ENCODE measurements around the gene MRPL40. TPM values are rescaled to one million over a fixed set of nuclear protein-coding genes. Genes with fewer than 3 reads are reported as not detected.

The MRPL40 gene
- total RNA-seq, 2 donors from 2014 or later = 6.8 to 19.2 TPM

DNA sequence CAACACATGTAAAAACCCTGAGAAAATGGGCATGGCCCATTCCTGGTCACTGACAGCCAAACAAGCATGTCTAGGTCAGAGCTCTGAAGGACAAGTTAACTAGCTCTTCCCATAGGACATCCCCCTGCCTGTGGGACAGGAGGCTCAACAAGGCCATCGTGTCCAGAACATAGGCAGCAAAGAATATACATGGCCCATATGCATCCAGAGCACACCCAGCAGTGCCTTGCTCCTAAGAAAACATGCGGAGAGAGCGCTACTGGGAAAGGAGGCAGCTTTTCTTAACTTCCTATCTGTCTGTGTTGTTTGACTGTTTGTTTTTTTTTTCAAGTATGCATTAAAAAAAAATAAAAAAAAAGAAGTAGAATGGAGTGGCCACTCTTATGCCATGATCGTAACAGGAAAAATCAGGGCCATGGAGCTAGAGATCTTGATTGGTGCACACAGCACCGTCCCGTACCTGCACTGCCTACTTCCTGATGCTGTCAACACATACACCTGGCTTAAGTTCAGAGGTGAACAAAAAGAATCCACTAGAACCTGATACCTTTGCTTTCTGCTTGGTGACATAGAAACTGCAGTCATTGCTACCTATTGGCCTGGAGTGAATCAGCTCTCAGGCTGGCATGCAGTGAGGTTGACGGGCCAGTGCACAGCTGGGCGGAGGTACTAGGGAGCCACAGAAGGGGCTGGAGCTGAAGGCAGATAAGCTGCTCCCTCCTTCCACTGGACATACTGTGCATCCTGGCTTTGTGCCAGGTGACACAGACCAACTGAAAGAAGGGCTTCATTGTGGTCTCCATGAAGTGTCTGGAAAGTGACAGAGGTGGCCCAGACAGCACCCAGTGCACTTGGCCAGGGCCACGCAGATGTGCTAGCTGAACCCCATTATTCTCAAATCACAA, 34.8 kb downstream of the MRPL40 start:
- Histone ChIP-seq H3K4me3 (no peak overlapping the region), H3K9me3 (no peaks in the 10 kb centered on the region), H3K27ac (no peak overlapping the region), H3K36me3 (peaks cover 72% of the 10 kb centered on the region), H3K27me3 (replicated peaks; ENCODE audit: insufficient read depth) (no peaks in the 10 kb centered on the region), H3K4me1 (ENCODE audit: control insufficient read depth in 1 of 2, low read depth in 2 of 2) (no peaks in the 10 kb centered on the region)
- DNase-seq (ENCODE audit: low spot score) (no peak), ATAC-seq (ENCODE audit: insufficient number of reproducible peaks, low FRiP score, low read depth) (no peak)
- TF ChIP-seq, protein P1, sequence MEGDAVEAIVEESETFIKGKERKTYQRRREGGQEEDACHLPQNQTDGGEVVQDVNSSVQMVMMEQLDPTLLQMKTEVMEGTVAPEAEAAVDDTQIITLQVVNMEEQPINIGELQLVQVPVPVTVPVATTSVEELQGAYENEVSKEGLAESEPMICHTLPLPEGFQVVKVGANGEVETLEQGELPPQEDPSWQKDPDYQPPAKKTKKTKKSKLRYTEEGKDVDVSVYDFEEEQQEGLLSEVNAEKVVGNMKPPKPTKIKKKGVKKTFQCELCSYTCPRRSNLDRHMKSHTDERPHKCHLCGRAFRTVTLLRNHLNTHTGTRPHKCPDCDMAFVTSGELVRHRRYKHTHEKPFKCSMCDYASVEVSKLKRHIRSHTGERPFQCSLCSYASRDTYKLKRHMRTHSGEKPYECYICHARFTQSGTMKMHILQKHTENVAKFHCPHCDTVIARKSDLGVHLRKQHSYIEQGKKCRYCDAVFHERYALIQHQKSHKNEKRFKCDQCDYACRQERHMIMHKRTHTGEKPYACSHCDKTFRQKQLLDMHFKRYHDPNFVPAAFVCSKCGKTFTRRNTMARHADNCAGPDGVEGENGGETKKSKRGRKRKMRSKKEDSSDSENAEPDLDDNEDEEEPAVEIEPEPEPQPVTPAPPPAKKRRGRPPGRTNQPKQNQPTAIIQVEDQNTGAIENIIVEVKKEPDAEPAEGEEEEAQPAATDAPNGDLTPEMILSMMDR (IDR thresholded peaks at IDR 0.05) = no peak

DNA sequence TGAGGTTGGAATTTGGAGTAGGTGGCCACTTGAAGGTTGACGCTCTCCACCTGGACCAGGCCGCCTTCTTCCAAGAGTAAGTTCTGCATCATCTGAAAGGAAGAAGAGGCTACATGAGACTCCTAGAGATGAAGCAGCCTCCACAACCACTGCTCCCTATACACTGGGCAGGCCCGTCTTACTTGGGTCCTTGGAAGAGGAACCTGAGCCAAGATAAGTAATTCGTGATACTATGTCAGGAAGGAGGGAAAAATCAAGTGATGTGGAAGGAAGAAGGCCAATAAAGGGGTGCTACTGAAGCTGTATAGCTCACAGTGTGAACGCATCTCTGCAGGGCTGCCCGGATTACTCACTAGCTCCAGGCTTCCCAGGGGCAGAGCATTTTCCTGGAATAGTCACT, 35.6 kb downstream of the MRPL40 start:
- Histone ChIP-seq H3K4me1 (ENCODE audit: control insufficient read depth in 1 of 2, low read depth in 2 of 2) (no peaks in the 10 kb centered on the region), H3K4me3 (no peak overlapping the region), H3K9me3 (no peaks in the 10 kb centered on the region), H3K36me3 (peaks cover 76% of the 10 kb centered on the region), H3K27ac (no peak overlapping the region), H3K27me3 (replicated peaks; ENCODE audit: insufficient read depth) (no peaks in the 10 kb centered on the region)
- ATAC-seq (ENCODE audit: insufficient number of reproducible peaks, low FRiP score, low read depth) (no peak), DNase-seq (ENCODE audit: low spot score) (no peak)
- TF ChIP-seq, protein P1 (IDR thresholded peaks at IDR 0.05) = no peak

GRCh38 chr22:19469421-19469820, 37.1 kb downstream of the MRPL40 start:
- H3K36me3 ChIP-seq = peaks cover 83% of the 10 kb centered on the region
- H3K9me3 ChIP-seq = no peaks in the 10 kb centered on the region
- ATAC-seq (ENCODE audit: insufficient number of reproducible peaks, low FRiP score, low read depth) (no peak), DNase-seq (ENCODE audit: low spot score) (no peak)
- no peak overlapping the region for H3K4me3 ChIP-seq
- no peak overlapping the region for H3K27ac ChIP-seq
- H3K4me1 ChIP-seq (ENCODE audit: control insufficient read depth in 1 of 2, low read depth in 2 of 2) = no peaks in the 10 kb centered on the region
- TF ChIP-seq, protein P1 (IDR thresholded peaks at IDR 0.05) = no peak
- H3K27me3 ChIP-seq (replicated peaks; ENCODE audit: insufficient read depth) = no peaks in the 10 kb centered on the region

DNA sequence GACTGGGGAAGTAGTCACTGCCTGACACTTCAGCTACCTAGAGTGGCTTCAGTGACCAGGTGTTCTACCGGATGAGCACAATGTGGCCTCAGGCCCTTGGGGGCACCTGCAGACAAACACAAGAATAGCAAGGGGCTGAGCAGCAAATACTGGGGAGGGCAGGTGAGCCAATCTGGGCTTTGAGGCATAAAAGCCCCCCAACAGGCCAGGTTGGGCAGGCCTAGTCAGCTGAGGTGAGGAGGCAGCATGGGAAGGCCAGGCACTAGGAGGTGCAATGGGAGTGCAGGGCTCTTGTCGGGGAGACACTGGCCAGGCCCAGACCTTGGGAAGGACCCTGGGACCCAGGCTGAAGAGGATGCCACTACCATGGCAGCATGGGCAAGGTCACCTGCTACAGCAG, 37.7 kb downstream of the MRPL40 start:
- no peaks in the 10 kb centered on the region for H3K4me1 ChIP-seq (ENCODE audit: control insufficient read depth in 1 of 2, low read depth in 2 of 2)
- TF ChIP-seq, protein P1 (IDR thresholded peaks at IDR 0.05) = no peak
- no peak overlapping the region for H3K27ac ChIP-seq
- no peak overlapping the region for H3K4me3 ChIP-seq
- peaks cover 78% of the 10 kb centered on the region for H3K36me3 ChIP-seq
- DNase-seq (ENCODE audit: low spot score) (no peak), ATAC-seq (ENCODE audit: insufficient number of reproducible peaks, low FRiP score, low read depth) (no peak)
- no peaks in the 10 kb centered on the region for H3K9me3 ChIP-seq
- H3K27me3 ChIP-seq (replicated peaks; ENCODE audit: insufficient read depth) = no peaks in the 10 kb centered on the region

GRCh38 chr22:19471572-19471971, 39.2 kb downstream of the MRPL40 start:
- TF ChIP-seq, protein P1 (IDR thresholded peaks at IDR 0.05) = no peak
- no peak for DNase-seq (ENCODE audit: low spot score)
- Histone ChIP-seq H3K27me3 (replicated peaks; ENCODE audit: insufficient read depth) (no peaks in the 10 kb centered on the region), H3K4me1 (ENCODE audit: control insufficient read depth in 1 of 2, low read depth in 2 of 2) (no peaks in the 10 kb centered on the region), H3K9me3 (no peaks in the 10 kb centered on the region), H3K27ac (no peak overlapping the region), H3K36me3 (peaks cover 69% of the 10 kb centered on the region), H3K4me3 (no peak overlapping the region)
- no peak for ATAC-seq (ENCODE audit: insufficient number of reproducible peaks, low FRiP score, low read depth)
